Measurements from ENCODE around the gene CLASP2.
"Not testable (repeated sequence)": the region's sequence is repeated elsewhere in the genome, so short reads cannot be mapped to it uniquely, and the experiment has no call there.

The CLASP2 gene

DNA sequence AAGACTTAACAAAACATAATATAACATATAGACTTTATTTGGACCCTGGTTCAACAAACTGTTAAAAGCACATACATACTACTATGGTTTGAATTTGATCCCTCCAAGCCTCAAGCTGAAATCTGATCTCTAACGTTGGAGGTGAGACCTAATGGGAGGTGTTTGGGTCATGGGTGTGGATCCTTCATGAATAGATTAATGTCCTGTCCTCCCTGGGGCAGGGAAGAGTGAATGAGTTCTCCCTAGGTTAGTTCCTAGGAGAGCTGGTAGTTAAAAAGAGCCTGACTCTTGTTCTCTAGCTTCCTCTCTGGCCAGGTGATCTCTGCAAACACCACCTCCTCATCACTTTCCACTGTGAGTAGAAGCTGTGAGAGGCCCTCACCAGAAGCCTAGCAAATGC is 36.4 kb downstream of the CLASP2 start:
- Histone ChIP-seq H3K27ac (ENCODE audit: low read depth, low read length) (no peak overlapping the region), H3K4me1 (ENCODE audit: control insufficient read depth, insufficient read depth, low read length) (no peaks in the 10 kb centered on the region), H3K36me3 (ENCODE audit: control insufficient read depth, insufficient read depth, low read length) (peaks cover 5% of the 10 kb centered on the region), H3K9ac (ENCODE audit: low read length) (no peak overlapping the region), H3K27me3 (ENCODE audit: control insufficient read depth, insufficient read depth, low read length) (no peaks in the 10 kb centered on the region), H3K4me3 (ENCODE audit: low read length) (no peak overlapping the region)

- Histone ChIP-seq H3K4me1 (ENCODE audit: control insufficient read depth, insufficient read depth, low read length) (no peaks in the 10 kb centered on the region), H3K27ac (ENCODE audit: low read depth, low read length) (no peak overlapping the region), H3K4me3 (ENCODE audit: low read length) (no peak overlapping the region), H3K36me3 (ENCODE audit: control insufficient read depth, insufficient read depth, low read length) (no peaks in the 10 kb centered on the region), H3K27me3 (ENCODE audit: control insufficient read depth, insufficient read depth, low read length) (no peaks in the 10 kb centered on the region), H3K9ac (ENCODE audit: low read length) (no peak overlapping the region)
Observed at GRCh38 chr3:33678073-33678472, 40.0 kb downstream of the CLASP2 start.

DNA sequence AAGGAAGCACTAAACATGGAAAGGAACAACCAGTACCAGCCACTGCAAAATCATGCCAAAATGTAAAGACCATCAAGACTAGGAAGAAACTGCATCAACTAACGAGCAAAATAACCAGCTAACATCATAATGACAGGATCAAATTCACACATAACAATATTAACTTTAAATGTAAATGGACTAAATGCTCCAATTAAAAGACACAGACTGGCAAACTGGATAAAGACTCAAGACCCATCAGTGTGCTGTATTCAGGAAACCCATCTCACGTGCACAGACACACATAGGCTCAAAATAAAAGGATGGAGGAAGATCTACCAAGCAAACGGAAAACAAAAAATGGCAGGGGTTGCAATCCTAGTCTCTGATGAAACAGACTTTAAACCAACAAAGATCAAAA is 44.6 kb downstream of the CLASP2 start:
- H3K4me3 ChIP-seq (ENCODE audit: low read length); H3K27ac ChIP-seq (ENCODE audit: low read depth, low read length): not testable (repeated sequence)

DNA sequence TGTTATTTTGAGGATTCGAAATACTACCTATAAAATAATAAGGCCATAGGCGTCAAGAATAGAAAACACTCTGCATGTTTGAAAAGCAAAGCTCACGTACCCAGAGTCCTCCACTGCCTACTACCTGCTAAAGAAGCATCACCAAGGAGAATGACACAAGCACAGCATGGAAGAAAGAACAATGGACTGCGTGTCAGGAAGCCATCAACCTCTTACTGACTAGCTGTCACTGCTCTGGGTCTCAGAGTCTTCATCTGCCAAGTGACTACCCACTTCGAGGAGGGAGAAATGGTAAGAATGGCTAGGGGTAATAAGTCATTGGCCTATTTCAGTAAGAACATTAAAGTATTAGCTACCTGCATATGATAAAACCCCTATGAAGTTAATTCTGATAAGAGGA is 49.4 kb downstream of the CLASP2 start:
- Histone ChIP-seq H3K4me1 (ENCODE audit: control insufficient read depth, insufficient read depth, low read length) (no peaks in the 10 kb centered on the region), H3K9ac (ENCODE audit: low read length) (no peak overlapping the region), H3K27me3 (ENCODE audit: control insufficient read depth, insufficient read depth, low read length) (no peaks in the 10 kb centered on the region), H3K36me3 (ENCODE audit: control insufficient read depth, insufficient read depth, low read length) (no peaks in the 10 kb centered on the region), H3K27ac (ENCODE audit: low read depth, low read length) (no peak overlapping the region), H3K4me3 (ENCODE audit: low read length) (no peak overlapping the region)

More for the DNA sequence above, 44.6 kb downstream of the CLASP2 start:
- H3K36me3 ChIP-seq (ENCODE audit: control insufficient read depth, insufficient read depth, low read length); H3K9ac ChIP-seq (ENCODE audit: low read length); H3K4me1 ChIP-seq (ENCODE audit: control insufficient read depth, insufficient read depth, low read length); H3K27me3 ChIP-seq (ENCODE audit: control insufficient read depth, insufficient read depth, low read length): not testable (repeated sequence)

DNA sequence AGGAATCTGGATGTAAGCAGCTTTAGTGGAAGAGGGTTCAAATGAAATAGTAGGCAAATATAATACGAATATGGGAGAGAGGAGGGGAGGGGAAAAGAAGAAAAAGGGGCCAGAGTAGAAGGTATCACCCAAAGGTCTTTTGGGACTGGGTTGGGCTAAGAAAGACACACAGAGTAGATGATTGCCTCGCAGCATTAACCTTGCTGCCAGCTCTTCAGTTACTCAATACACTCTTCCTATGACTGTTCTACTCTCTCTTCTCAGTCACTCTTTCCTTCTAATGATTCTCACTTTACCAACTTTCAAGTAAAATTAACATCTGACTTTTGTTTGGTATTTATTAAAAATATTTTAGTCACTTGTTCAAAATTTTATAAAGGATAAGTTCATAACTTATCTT is 52.8 kb downstream of the CLASP2 start:
- Histone ChIP-seq H3K4me3 (ENCODE audit: low read length) (no peak overlapping the region), H3K9ac (ENCODE audit: low read length) (no peak overlapping the region), H3K27ac (ENCODE audit: low read depth, low read length) (no peak overlapping the region), H3K27me3 (ENCODE audit: control insufficient read depth, insufficient read depth, low read length) (no peaks in the 10 kb centered on the region), H3K4me1 (ENCODE audit: control insufficient read depth, insufficient read depth, low read length) (peaks cover 2% of the 10 kb centered on the region), H3K36me3 (ENCODE audit: control insufficient read depth, insufficient read depth, low read length) (no peaks in the 10 kb centered on the region)

DNA sequence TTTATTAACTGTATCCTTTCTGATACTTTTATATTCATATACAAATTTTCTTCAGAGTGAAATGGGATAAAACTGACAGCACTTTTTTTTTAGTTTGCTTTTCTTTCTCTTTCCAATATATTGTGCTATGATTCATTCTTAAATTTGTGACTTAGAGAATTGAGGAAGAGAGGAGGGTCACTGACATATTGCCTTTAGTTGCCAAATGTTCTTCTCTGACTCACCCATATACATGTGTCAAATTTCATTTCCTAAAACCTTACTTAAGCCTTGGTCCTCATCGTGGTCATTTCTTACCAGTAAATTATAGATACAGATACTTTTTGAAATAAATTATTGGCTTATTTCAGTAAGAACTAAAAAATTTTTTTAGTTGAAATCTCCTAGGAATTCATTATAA is 53.9 kb downstream of the CLASP2 start:
- Histone ChIP-seq H3K36me3 (ENCODE audit: control insufficient read depth, insufficient read depth, low read length) (no peaks in the 10 kb centered on the region), H3K4me3 (ENCODE audit: low read length) (no peak overlapping the region), H3K27me3 (ENCODE audit: control insufficient read depth, insufficient read depth, low read length) (no peaks in the 10 kb centered on the region), H3K4me1 (ENCODE audit: control insufficient read depth, insufficient read depth, low read length) (peaks cover 10% of the 10 kb centered on the region), H3K9ac (ENCODE audit: low read length) (no peak overlapping the region), H3K27ac (ENCODE audit: low read depth, low read length) (no peak overlapping the region)

GRCh38 chr3:33663042-33663441 is 55.0 kb downstream of the CLASP2 start:
- Histone ChIP-seq H3K27me3 (ENCODE audit: control insufficient read depth, insufficient read depth, low read length) (no peaks in the 10 kb centered on the region), H3K9ac (ENCODE audit: low read length) (no peak overlapping the region)

DNA sequence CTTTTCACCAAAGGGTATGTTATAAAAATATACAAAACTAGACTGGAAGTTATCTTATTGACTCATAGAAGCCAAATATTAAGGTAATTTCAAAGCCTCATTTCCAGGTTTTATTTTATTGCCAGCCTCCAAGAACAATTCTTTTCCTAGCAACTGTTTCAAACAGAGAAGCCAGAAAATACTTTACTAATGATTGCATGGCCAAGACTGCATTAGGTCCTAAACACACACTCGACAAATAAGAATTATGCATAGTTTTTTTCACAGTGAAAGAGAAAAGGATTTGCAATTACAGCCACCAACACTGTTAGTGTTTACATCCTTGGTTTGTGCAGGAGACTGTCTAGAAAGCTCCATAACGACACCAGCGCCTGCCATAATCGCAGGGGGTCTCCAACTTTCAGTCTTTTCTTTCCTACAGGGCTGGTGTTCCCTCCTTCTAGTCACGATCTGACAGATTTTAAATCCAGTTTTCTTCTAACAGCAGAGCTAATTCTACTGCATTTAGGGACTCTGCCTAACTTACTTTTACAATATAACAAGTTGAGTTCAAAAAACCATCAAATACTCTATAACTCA is 58.1 kb downstream of the CLASP2 start:
- Histone ChIP-seq H3K27me3 (ENCODE audit: control insufficient read depth, insufficient read depth, low read length) (no peaks in the 10 kb centered on the region), H3K4me3 (ENCODE audit: low read length) (peak overlapping the region; percentile 68), H3K9ac (ENCODE audit: low read length) (no peak overlapping the region), H3K27ac (ENCODE audit: low read depth, low read length) (peak overlapping the region; percentile 73), H3K36me3 (ENCODE audit: control insufficient read depth, insufficient read depth, low read length) (no peaks in the 10 kb centered on the region), H3K4me1 (ENCODE audit: control insufficient read depth, insufficient read depth, low read length) (peaks cover 15% of the 10 kb centered on the region)

More at GRCh38 chr3:33663042-33663441, 55.0 kb downstream of the CLASP2 start:
- peaks cover 10% of the 10 kb centered on the region for H3K4me1 ChIP-seq (ENCODE audit: control insufficient read depth, insufficient read depth, low read length)
- H3K4me3 ChIP-seq (ENCODE audit: low read length): no peak overlapping the region
- no peak overlapping the region for H3K27ac ChIP-seq (ENCODE audit: low read depth, low read length)
- H3K36me3 ChIP-seq (ENCODE audit: control insufficient read depth, insufficient read depth, low read length): no peaks in the 10 kb centered on the region

GRCh38 chr3:33658991-33659848 is 58.8 kb downstream of the CLASP2 start:
- H3K4me3 ChIP-seq (ENCODE audit: low read length): peak overlapping the region; percentile 68
- no peaks in the 10 kb centered on the region for H3K27me3 ChIP-seq (ENCODE audit: control insufficient read depth, insufficient read depth, low read length)
- H3K36me3 ChIP-seq (ENCODE audit: control insufficient read depth, insufficient read depth, low read length): no peaks in the 10 kb centered on the region
- H3K4me1 ChIP-seq (ENCODE audit: control insufficient read depth, insufficient read depth, low read length): peaks cover 15% of the 10 kb centered on the region
- peak overlapping the region; percentile 3 for H3K9ac ChIP-seq (ENCODE audit: low read length)
- H3K27ac ChIP-seq (ENCODE audit: low read depth, low read length): peak overlapping the region; percentile 73

DNA sequence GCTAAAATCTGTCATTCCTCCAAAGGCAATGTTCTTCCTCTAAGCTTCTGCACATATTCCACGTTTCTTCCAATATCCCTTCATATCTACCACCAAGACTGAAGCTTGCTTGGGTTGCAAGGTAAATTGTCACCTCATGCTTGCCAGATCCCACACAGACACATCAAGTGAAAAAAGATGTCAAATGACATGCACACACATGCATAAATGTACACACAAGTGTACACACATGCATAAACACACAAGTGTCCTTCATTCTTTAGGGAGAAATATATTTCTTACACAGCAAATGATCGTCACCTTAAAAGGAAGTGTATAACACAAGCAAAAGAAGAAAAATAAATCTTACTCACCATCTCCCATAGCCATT is 59.4 kb downstream of the CLASP2 start:
- Histone ChIP-seq H3K36me3 (ENCODE audit: control insufficient read depth, insufficient read depth, low read length) (no peaks in the 10 kb centered on the region), H3K9ac (ENCODE audit: low read length) (no peak overlapping the region), H3K27ac (ENCODE audit: low read depth, low read length) (peak overlapping the region; percentile 73), H3K27me3 (ENCODE audit: control insufficient read depth, insufficient read depth, low read length) (no peaks in the 10 kb centered on the region), H3K4me1 (ENCODE audit: control insufficient read depth, insufficient read depth, low read length) (peaks cover 17% of the 10 kb centered on the region), H3K4me3 (ENCODE audit: low read length) (peak overlapping the region; percentile 68)

DNA sequence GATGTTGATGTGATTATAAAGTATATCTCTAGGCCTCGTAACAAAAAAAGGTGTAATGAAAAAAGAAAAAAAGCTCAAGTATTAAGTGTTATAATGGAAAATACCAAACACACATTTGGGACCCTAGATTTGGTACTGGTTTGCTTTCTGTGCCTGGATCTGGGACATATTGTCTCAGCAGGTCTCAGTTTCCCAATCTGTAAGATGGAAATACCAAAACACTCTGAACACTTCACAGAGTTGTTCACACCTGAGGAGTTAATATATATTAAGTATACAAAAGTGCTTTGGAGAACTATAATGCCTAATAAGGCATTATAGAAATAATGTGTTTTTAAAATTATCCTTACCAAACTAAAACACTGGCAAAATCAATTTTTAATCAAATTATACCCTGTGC is 60.0 kb downstream of the CLASP2 start:
- Histone ChIP-seq H3K27me3 (ENCODE audit: control insufficient read depth, insufficient read depth, low read length) (no peaks in the 10 kb centered on the region), H3K4me1 (ENCODE audit: control insufficient read depth, insufficient read depth, low read length) (peaks cover 17% of the 10 kb centered on the region), H3K9ac (ENCODE audit: low read length) (no peak overlapping the region), H3K4me3 (ENCODE audit: low read length) (peak overlapping the region; percentile 68), H3K27ac (ENCODE audit: low read depth, low read length) (no peak overlapping the region), H3K36me3 (ENCODE audit: control insufficient read depth, insufficient read depth, low read length) (no peaks in the 10 kb centered on the region)

- H3K27ac ChIP-seq (ENCODE audit: low read depth, low read length): no peak overlapping the region
- peaks cover 7% of the 10 kb centered on the region for H3K4me1 ChIP-seq (ENCODE audit: control insufficient read depth, insufficient read depth, low read length)
- no peaks in the 10 kb centered on the region for H3K36me3 ChIP-seq (ENCODE audit: control insufficient read depth, insufficient read depth, low read length)
- no peaks in the 10 kb centered on the region for H3K27me3 ChIP-seq (ENCODE audit: control insufficient read depth, insufficient read depth, low read length)
- H3K4me3 ChIP-seq (ENCODE audit: low read length): no peak overlapping the region
- H3K9ac ChIP-seq (ENCODE audit: low read length): no peak overlapping the region
Observed at GRCh38 chr3:33652736-33653135, 65.3 kb downstream of the CLASP2 start.

GRCh38 chr3:33651101-33651500 is 67.0 kb downstream of the CLASP2 start:
- H3K27me3 ChIP-seq (ENCODE audit: control insufficient read depth, insufficient read depth, low read length); H3K36me3 ChIP-seq (ENCODE audit: control insufficient read depth, insufficient read depth, low read length); H3K4me1 ChIP-seq (ENCODE audit: control insufficient read depth, insufficient read depth, low read length); H3K27ac ChIP-seq (ENCODE audit: low read depth, low read length); H3K9ac ChIP-seq (ENCODE audit: low read length); H3K4me3 ChIP-seq (ENCODE audit: low read length): not testable (repeated sequence)

Data from rectal smooth muscle tissue (tissue), 1 donor.